Measurements from ENCODE around the gene AGRP. TPM values are rescaled to one million over a fixed set of nuclear protein-coding genes. Genes with fewer than 3 reads are reported as not detected.

The AGRP gene
- total RNA-seq, 1 experiment from 2014 or later: not detected

DNA sequence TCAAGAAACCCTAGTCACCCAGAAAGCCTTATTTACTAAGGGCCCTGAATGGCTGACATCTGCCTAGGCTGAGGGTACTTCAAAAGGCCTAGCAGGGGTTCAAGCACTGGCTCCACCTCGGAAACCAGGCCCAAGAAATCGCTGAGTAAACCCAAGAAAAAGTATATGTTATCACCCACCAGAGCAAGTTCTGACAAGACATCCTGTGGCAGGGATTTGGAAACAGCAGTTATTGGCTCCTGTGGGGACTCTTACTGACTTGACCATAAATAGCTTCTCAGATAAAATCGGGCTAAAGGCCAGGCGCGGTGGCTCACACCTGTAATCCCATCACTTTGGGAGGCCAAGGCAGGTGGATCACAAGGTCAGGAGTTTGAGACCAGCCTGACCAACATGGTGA is 14.6 kb downstream of the AGRP start:
- Mint-ChIP-seq H3K4me1 (ENCODE audit: low read depth, unreplicated experiment) (peaks cover 10% of the 10 kb centered on the region), H3K27me3 (ENCODE audit: unreplicated experiment) (no peaks in the 10 kb centered on the region), H3K27ac (ENCODE audit: unreplicated experiment) (no peak overlapping the region), H3K9me3 (ENCODE audit: low read depth, unreplicated experiment) (no peaks in the 10 kb centered on the region), H3K4me3 (ENCODE audit: low read depth, unreplicated experiment) (no peak overlapping the region), H3K36me3 (ENCODE audit: insufficient read depth, unreplicated experiment) (peaks cover 8% of the 10 kb centered on the region)
- TF ChIP-seq CTCF (IDR thresholded peaks at IDR 0.05; ENCODE audit: unreplicated experiment): no peak
- intact Hi-C loops (cut with micrococcal nuclease; ENCODE audit: unreplicated experiment): no loop called here
- CTCF ChIA-PET: interaction anchor here (1.5 kb wide), 1 partner anchor 40 kb away, joined by 4 read pairs; no protein-coding TSS in a partner anchor
- no peak for DNase-seq
- BruUV-seq (replicated peaks): no TSS peak

DNA sequence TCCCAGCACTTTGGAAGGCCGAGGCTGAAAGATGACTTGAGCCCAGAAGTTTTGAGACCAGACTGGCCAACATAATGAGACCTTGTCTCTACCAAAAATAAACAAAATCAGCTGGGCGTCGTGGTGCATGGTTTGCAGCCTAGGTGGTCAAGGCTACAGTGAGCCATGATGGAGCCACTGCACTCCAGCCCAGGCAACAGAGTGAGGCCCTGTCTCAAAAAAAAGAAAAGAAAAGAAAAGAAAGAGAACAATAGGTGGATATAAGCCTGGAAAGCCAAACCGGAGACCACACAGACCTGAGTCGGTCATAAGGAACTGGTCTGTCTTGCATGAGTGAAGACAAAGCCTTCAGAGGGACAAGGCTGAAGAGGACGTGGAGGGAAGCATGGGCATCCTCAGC is 16.8 kb downstream of the AGRP start:
- intact Hi-C loops (cut with micrococcal nuclease; ENCODE audit: unreplicated experiment): loop anchor here (1.0 kb wide), 1 partner anchor 38 kb away; no protein-coding TSS in a partner anchor
- Mint-ChIP-seq H3K9me3 (ENCODE audit: low read depth, unreplicated experiment) (no peaks in the 10 kb centered on the region), H3K27me3 (ENCODE audit: unreplicated experiment) (no peaks in the 10 kb centered on the region), H3K36me3 (ENCODE audit: insufficient read depth, unreplicated experiment) (peaks cover 13% of the 10 kb centered on the region), H3K27ac (ENCODE audit: unreplicated experiment) (no peak overlapping the region), H3K4me3 (ENCODE audit: low read depth, unreplicated experiment) (no peak overlapping the region), H3K4me1 (ENCODE audit: low read depth, unreplicated experiment) (peaks cover 31% of the 10 kb centered on the region)
- no peak for DNase-seq
- no TSS peak for BruUV-seq (replicated peaks)
- CTCF ChIA-PET: interaction anchor here (1.3 to 1.4 kb wide), 2 partner anchors 25 to 55 kb away, joined by 3 to 13 read pairs; no protein-coding TSS in a partner anchor
- no peak for TF ChIP-seq CTCF (IDR thresholded peaks at IDR 0.05; ENCODE audit: unreplicated experiment)

- no peak for DNase-seq
- no peak overlapping the region for H3K27ac Mint-ChIP-seq (ENCODE audit: unreplicated experiment)
- H3K27me3 Mint-ChIP-seq (ENCODE audit: unreplicated experiment): no peaks in the 10 kb centered on the region
- peaks cover 46% of the 10 kb centered on the region for H3K4me1 Mint-ChIP-seq (ENCODE audit: low read depth, unreplicated experiment)
- H3K36me3 Mint-ChIP-seq (ENCODE audit: insufficient read depth, unreplicated experiment): peaks cover 13% of the 10 kb centered on the region
- no peak overlapping the region for H3K4me3 Mint-ChIP-seq (ENCODE audit: low read depth, unreplicated experiment)
- no peak for TF ChIP-seq CTCF (IDR thresholded peaks at IDR 0.05; ENCODE audit: unreplicated experiment)
- BruUV-seq (replicated peaks): no TSS peak
- intact Hi-C loops (cut with micrococcal nuclease; ENCODE audit: unreplicated experiment): no loop called here
- no peaks in the 10 kb centered on the region for H3K9me3 Mint-ChIP-seq (ENCODE audit: low read depth, unreplicated experiment)
- CTCF ChIA-PET: interaction anchor here (2.9 to 3.0 kb wide), 2 partner anchors 13 to 36 kb away, joined by 11 to 34 read pairs; no protein-coding TSS in a partner anchor
Measured at GRCh38 chr16:67464565-67464964, 18.8 kb downstream of the AGRP start.

- H3K4me3 Mint-ChIP-seq (ENCODE audit: low read depth, unreplicated experiment): no peak overlapping the region
- peaks cover 46% of the 10 kb centered on the region for H3K4me1 Mint-ChIP-seq (ENCODE audit: low read depth, unreplicated experiment)
- DNase-seq: no peak
- no TSS peak for BruUV-seq (replicated peaks)
- no peak overlapping the region for H3K27ac Mint-ChIP-seq (ENCODE audit: unreplicated experiment)
- peaks cover 13% of the 10 kb centered on the region for H3K36me3 Mint-ChIP-seq (ENCODE audit: insufficient read depth, unreplicated experiment)
- no peaks in the 10 kb centered on the region for H3K27me3 Mint-ChIP-seq (ENCODE audit: unreplicated experiment)
- CTCF ChIA-PET: interaction anchor here (2.9 to 3.0 kb wide), 2 partner anchors 12 to 35 kb away, joined by 11 to 34 read pairs; no protein-coding TSS in a partner anchor
- no peak for TF ChIP-seq CTCF (IDR thresholded peaks at IDR 0.05; ENCODE audit: unreplicated experiment)
- H3K9me3 Mint-ChIP-seq (ENCODE audit: low read depth, unreplicated experiment): no peaks in the 10 kb centered on the region
- intact Hi-C loops (cut with micrococcal nuclease; ENCODE audit: unreplicated experiment): no loop called here
Measured at GRCh38 chr16:67463691-67464090, 19.7 kb downstream of the AGRP start.

All from Calu3 (cell line).